ENCODE data around the gene RERG. TPM values are rescaled to one million over a fixed set of nuclear protein-coding genes. Genes with fewer than 3 reads are reported as not detected.

The RERG gene
- total RNA-seq, 2 experiments from 2014 or later: not detected

DNA sequence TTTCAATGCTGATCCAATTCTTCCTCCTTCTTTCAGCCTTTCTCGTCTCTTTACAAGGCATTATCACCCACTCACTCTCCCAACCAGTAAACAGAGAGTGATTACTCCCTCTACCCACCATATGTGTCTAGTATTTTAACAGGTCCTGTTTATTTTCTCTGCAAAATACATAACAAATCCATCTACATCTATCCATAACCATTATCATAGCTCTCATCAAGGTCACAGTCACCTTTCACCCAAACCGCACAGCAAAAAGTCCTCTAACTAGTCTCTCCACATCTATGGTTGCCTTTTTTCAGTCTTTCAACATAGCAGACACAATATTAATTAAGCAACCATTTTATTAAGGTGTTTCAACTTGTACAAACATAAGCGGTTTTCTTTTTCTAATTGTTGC, 21.9 kb upstream of the RERG start:
- H3K9me3 Mint-ChIP-seq: peaks cover 2% of the 10 kb centered on the region
- Histone ChIP-seq H3K27me3 (ENCODE audit: control insufficient read depth in 1 of 2, insufficient read depth in 2 of 2, low read length in 2 of 2) (peaks cover 22 to 35% of the 10 kb centered on the region in 2 experiments), H3K27ac (ENCODE audit: low read depth in 1 of 2, low read length in 2 of 2) (no peak overlapping the region), H3K4me3 (ENCODE audit: low read length) (no peak overlapping the region), H3K36me3 (ENCODE audit: insufficient read depth, low read length) (no peaks in the 10 kb centered on the region), H3K4me1 (ENCODE audit: insufficient read depth, low read length) (no peaks in the 10 kb centered on the region), H3K9me3 (ENCODE audit: control insufficient read depth in 1 of 2, insufficient read depth in 1 of 2, low read length in 2 of 2) (no peaks in the 10 kb centered on the region)
- no peaks in the 10 kb centered on the region for H3K4me1 Mint-ChIP-seq (ENCODE audit: low read depth)
- ATAC-seq (ENCODE audit: poor library complexity): no peak
- TF ChIP-seq, protein P1, sequence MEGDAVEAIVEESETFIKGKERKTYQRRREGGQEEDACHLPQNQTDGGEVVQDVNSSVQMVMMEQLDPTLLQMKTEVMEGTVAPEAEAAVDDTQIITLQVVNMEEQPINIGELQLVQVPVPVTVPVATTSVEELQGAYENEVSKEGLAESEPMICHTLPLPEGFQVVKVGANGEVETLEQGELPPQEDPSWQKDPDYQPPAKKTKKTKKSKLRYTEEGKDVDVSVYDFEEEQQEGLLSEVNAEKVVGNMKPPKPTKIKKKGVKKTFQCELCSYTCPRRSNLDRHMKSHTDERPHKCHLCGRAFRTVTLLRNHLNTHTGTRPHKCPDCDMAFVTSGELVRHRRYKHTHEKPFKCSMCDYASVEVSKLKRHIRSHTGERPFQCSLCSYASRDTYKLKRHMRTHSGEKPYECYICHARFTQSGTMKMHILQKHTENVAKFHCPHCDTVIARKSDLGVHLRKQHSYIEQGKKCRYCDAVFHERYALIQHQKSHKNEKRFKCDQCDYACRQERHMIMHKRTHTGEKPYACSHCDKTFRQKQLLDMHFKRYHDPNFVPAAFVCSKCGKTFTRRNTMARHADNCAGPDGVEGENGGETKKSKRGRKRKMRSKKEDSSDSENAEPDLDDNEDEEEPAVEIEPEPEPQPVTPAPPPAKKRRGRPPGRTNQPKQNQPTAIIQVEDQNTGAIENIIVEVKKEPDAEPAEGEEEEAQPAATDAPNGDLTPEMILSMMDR (IDR thresholded peaks at IDR 0.05): no peak
- intact Hi-C loops (cut with DNase I, micrococcal nuclease): no loop called here
- no peak overlapping the region for H3K27ac Mint-ChIP-seq
- ChIA-PET CTCF (interaction anchor here (1.7 kb wide), 1 partner anchor 22 kb away, joined by 3 read pairs; the partner anchor contains the start of gene RERG), POLR2A (no interaction called here)
- H3K36me3 Mint-ChIP-seq (ENCODE audit: low read depth): no peaks in the 10 kb centered on the region
- no peak for DNase-seq
- peaks cover 84% of the 10 kb centered on the region for H3K27me3 Mint-ChIP-seq
- no peak overlapping the region for H3K4me3 Mint-ChIP-seq

DNA sequence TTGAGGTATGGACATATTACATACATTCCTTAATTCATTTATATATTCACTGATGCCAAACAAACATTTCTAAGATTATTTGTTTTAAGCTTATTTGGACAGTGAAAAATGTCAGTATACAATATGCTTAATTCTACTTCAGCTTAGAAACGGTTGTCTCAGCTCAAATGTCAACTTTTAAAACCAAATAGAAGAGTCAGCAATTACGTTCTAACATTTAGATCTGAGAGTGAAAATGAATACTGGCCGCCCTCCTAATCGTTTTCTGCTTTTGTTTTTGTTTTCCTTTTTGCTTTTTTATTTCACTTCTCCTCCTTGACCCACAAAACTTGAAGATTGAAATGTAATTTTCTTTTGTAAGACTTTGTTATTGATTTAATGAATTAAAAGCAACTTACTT, 19.7 kb upstream of the RERG start:
- H3K4me3 Mint-ChIP-seq: no peak overlapping the region
- H3K27me3 Mint-ChIP-seq: peaks cover 78% of the 10 kb centered on the region
- H3K9me3 Mint-ChIP-seq: no peaks in the 10 kb centered on the region
- no peaks in the 10 kb centered on the region for H3K36me3 ChIP-seq (ENCODE audit: insufficient read depth, low read length)
- ChIA-PET POLR2A (no interaction called here), CTCF (no interaction called here)
- H3K36me3 Mint-ChIP-seq (ENCODE audit: low read depth): no peaks in the 10 kb centered on the region
- TF ChIP-seq, protein P1 (IDR thresholded peaks at IDR 0.05): no peak
- DNase-seq (no peak), ATAC-seq (ENCODE audit: poor library complexity) (no peak)
- no peak overlapping the region for H3K4me3 ChIP-seq (ENCODE audit: low read length)
- H3K9me3 ChIP-seq (ENCODE audit: control insufficient read depth in 1 of 2, insufficient read depth in 1 of 2, low read length in 2 of 2): no peaks in the 10 kb centered on the region
- H3K4me1 Mint-ChIP-seq (ENCODE audit: low read depth): no peaks in the 10 kb centered on the region
- no peak overlapping the region for H3K27ac Mint-ChIP-seq
- no peak overlapping the region for H3K27ac ChIP-seq (ENCODE audit: low read depth in 1 of 2, low read length in 2 of 2)
- peaks cover 13 to 34% of the 10 kb centered on the region in 2 experiments for H3K27me3 ChIP-seq (ENCODE audit: control insufficient read depth in 1 of 2, insufficient read depth in 2 of 2, low read length in 2 of 2)
- intact Hi-C loops (cut with DNase I, micrococcal nuclease): no loop called here
- no peaks in the 10 kb centered on the region for H3K4me1 ChIP-seq (ENCODE audit: insufficient read depth, low read length)

DNA sequence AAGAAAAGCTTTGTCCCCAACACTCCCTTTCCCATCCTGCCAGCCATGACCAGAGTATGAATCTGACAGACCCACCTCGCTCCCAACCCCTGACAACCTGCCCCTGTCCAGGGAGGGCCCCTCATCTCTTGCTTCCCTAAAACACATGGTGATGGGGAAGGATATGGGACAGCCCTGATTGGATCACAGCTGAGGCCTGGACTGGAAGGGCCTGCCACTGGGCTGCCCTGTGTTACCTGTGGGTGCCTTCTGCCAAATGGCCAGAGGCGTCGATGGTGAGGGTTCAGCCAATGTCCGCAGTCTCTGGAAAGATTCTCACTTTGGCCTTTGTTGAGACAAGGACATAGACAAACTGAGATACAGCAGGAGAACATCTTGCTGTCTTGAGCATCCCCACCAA, 13.3 kb upstream of the RERG start:
- ChIA-PET POLR2A (no interaction called here), CTCF (no interaction called here)
- ATAC-seq (ENCODE audit: poor library complexity) (no peak), DNase-seq (no peak)
- no peaks in the 10 kb centered on the region for H3K4me1 Mint-ChIP-seq (ENCODE audit: low read depth)
- Histone ChIP-seq H3K27me3 (ENCODE audit: control insufficient read depth in 1 of 2, insufficient read depth in 2 of 2, low read length in 2 of 2) (peaks cover 0 to 27% of the 10 kb centered on the region in 2 experiments), H3K4me3 (ENCODE audit: low read length) (no peak overlapping the region), H3K9me3 (ENCODE audit: control insufficient read depth in 1 of 2, insufficient read depth in 1 of 2, low read length in 2 of 2) (peaks cover 0 to 3% of the 10 kb centered on the region in 2 experiments), H3K27ac (ENCODE audit: low read depth in 1 of 2, low read length in 2 of 2) (no peak overlapping the region), H3K4me1 (ENCODE audit: insufficient read depth, low read length) (no peaks in the 10 kb centered on the region), H3K36me3 (ENCODE audit: insufficient read depth, low read length) (no peaks in the 10 kb centered on the region)
- H3K4me3 Mint-ChIP-seq: no peak overlapping the region
- H3K36me3 Mint-ChIP-seq (ENCODE audit: low read depth): no peaks in the 10 kb centered on the region
- no peak overlapping the region for H3K27ac Mint-ChIP-seq
- H3K9me3 Mint-ChIP-seq: no peaks in the 10 kb centered on the region
- H3K27me3 Mint-ChIP-seq: peaks cover 54% of the 10 kb centered on the region
- TF ChIP-seq, protein P1 (IDR thresholded peaks at IDR 0.05): no peak
- intact Hi-C loops (cut with DNase I, micrococcal nuclease): no loop called here

Measured in CD4-positive, alpha-beta T cell (primary cell).